Measurements from ENCODE around the gene KCNQ1. TPM values are rescaled to one million over a fixed set of nuclear protein-coding genes. Genes with fewer than 3 reads are reported as not detected.
"Not testable (repeated sequence)": the region's sequence is repeated elsewhere in the genome, so short reads cannot be mapped to it uniquely, and the experiment has no call there.

KCNQ1 gene
- total RNA-seq, 2 donors from 2014 or later = 18.6 to 25.5 TPM

DNA sequence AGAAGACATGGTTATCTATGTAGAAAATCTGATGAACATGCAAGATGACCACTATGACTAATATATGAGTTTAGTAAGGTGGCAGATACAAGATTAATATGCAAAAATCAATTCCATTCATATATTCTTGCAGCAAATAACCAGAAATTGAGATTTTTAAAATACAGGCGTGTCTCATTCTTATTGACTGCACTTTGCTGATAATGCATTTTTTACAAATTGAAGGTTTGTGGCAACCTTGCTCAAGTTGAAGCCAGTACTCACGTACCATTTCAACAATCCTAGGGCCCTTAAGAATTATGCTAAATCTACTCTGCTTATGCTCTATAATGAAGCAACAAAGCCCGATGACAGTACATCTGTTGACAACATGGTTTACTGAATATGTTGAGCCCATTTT is 150.4 kb downstream of the KCNQ1 start:
- peaks cover 4% of the 10 kb centered on the region for H3K4me1 Mint-ChIP-seq
- H3K4me3 Mint-ChIP-seq = no peak overlapping the region
- DNase-seq (no peak), ATAC-seq (no peak)
- no peaks in the 10 kb centered on the region for H3K9me3 ChIP-seq (ENCODE audit: control insufficient read depth, low read length, poor library complexity, severe bottlenecking)
- no peaks in the 10 kb centered on the region for H3K27me3 Mint-ChIP-seq
- no peak overlapping the region for H3K27ac Mint-ChIP-seq
- peaks cover 3% of the 10 kb centered on the region for H3K36me3 Mint-ChIP-seq (ENCODE audit: low read depth)

DNA sequence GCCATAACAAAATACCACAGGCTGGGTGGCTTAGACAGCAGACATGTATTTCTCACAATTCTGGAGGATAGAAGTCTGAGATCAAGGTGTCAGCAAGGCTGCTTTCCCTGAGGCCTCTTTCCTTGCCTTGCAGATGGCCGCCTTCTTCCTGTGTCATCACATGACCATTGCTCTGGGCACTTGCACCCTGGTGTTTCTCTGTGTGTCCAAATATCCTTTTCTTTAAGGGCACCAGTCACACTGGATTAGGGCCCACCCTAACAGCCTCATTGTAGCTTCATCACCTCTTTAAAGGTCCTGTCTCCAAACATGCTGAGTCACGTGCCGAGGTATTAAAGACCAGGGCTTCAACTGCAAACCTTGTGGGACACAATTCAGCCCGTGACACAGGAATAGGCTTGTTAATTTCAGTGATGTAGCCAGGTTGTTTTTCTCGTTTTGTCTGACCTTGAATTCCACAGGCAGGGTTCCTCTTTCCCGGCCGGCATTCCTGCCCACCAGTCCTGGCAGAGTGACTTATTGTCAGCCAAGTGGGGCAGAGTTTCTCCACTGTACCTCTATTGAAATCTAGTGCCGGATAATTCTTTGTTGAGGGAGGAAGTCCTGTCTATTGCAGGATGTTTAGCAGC is 154.9 kb downstream of the KCNQ1 start:
- H3K9me3 ChIP-seq (ENCODE audit: control insufficient read depth, low read length, poor library complexity, severe bottlenecking) = no peaks in the 10 kb centered on the region
- DNase-seq = no peak
- H3K36me3 Mint-ChIP-seq (ENCODE audit: low read depth) = no peaks in the 10 kb centered on the region
- H3K4me3 Mint-ChIP-seq = no peak overlapping the region
- H3K27ac Mint-ChIP-seq = no peak overlapping the region
- no peak for ATAC-seq
- no peaks in the 10 kb centered on the region for H3K4me1 Mint-ChIP-seq
- no peaks in the 10 kb centered on the region for H3K27me3 Mint-ChIP-seq

DNA sequence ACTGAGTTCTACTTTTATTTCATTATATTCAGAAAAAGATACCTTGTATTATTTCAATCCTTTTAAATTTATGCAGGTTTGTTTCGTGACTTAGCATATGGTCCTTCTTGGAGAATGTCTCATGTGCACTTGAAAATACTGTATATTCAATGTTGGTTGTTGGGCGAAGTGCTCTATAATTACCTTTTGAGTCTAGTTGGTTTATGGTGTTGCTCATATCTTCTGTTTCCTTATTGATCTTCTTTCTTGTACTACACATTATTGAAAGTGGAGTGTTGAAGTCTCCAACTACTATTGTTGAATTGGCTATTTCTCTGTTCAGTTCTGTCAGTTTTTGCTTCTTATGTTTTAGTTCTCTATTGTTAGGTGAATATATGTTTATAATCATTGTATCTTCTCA is 164.5 kb downstream of the KCNQ1 start:
- no peak overlapping the region for H3K27ac Mint-ChIP-seq
- H3K36me3 Mint-ChIP-seq (ENCODE audit: low read depth) = no peaks in the 10 kb centered on the region
- DNase-seq (no peak), ATAC-seq (no peak)
- H3K9me3 ChIP-seq (ENCODE audit: control insufficient read depth, low read length, poor library complexity, severe bottlenecking) = peaks cover 4% of the 10 kb centered on the region
- H3K27me3 Mint-ChIP-seq = no peaks in the 10 kb centered on the region
- no peak overlapping the region for H3K4me3 Mint-ChIP-seq
- no peaks in the 10 kb centered on the region for H3K4me1 Mint-ChIP-seq

DNA sequence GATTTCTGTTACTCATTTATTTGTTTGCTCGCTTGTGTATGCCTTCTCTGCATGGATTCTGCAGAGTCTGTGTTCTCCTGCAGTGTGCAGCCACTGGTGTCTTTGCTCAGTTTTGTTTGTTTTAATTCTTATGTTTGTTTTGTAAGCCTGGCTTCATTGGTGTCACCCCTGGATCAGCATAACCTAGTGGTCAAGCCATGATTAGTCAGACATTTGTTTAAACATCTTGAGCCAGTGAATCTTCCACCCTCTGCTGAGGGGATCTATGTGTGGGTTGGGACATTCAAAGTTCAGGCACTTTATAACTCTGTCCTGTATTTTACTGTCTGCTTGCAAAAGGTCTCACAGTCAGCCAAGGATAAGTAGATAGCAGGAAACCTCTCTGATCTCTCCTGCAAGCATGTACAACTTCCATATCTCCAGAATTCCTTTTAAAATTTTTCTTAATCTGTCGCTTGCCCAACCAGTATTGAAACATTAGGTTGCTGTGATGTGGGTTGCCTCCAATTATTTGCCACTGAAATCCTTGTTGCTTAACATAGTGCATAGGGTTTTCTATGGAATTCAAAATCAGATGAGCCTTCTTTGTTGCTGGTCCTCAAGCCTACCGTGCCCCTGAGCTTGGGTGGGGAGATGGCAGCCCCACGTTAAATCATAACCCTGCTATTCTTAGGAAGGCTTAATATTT is 168.2 kb downstream of the KCNQ1 start:
- H3K36me3 Mint-ChIP-seq (ENCODE audit: low read depth) = peaks cover 2% of the 10 kb centered on the region
- no peak overlapping the region for H3K27ac Mint-ChIP-seq
- H3K9me3 ChIP-seq (ENCODE audit: control insufficient read depth, low read length, poor library complexity, severe bottlenecking) = peaks cover 4% of the 10 kb centered on the region
- ATAC-seq = no peak
- H3K4me3 Mint-ChIP-seq = no peak overlapping the region
- no peaks in the 10 kb centered on the region for H3K27me3 Mint-ChIP-seq
- DNase-seq = no peak
- H3K4me1 Mint-ChIP-seq = no peaks in the 10 kb centered on the region

DNA sequence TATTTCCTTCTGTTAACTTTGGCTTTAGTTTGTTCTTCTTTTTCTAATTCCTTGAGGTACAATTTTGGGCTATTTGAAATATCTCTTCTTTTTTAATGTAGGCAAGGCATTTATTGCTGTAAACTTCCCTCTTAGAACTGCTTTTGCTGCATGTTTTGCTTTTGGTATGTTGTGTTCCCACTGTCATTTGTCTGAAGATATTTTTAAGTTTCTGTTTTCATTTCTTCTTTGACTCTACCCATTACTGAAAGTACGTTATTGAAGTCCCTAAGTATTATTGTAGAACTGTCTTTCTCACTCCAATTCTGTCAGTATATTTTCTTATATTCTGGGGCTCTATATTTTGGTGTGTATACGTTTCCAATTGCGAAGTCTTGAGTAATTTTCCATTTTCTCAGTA is 177.1 kb downstream of the KCNQ1 start:
- no peak overlapping the region for H3K4me3 Mint-ChIP-seq
- H3K36me3 Mint-ChIP-seq (ENCODE audit: low read depth) = peaks cover 8% of the 10 kb centered on the region
- DNase-seq (no peak), ATAC-seq (no peak)
- peaks cover 6% of the 10 kb centered on the region for H3K4me1 Mint-ChIP-seq
- no peak overlapping the region for H3K27ac Mint-ChIP-seq
- no peaks in the 10 kb centered on the region for H3K27me3 Mint-ChIP-seq
- H3K9me3 ChIP-seq (ENCODE audit: control insufficient read depth, low read length, poor library complexity, severe bottlenecking) = no peaks in the 10 kb centered on the region

DNA sequence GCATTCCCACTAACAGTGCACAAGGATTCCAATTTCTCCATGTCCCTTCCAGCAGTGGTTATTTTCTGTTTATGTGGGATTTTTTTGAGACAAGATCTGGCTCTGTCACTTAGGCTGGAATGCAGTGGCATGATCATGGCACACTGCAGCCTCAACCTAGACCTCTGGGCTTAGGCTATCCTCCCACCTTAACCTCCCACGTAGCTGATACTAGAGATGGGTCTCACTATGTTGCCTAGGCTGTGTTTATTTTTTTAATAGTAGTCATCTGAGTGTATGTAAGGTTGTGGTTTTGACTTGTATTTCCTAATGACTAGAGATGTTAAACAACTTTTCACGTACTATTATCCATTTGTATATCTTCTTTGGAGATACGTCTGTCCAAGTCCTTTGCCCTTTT is 180.4 kb downstream of the KCNQ1 start:
- no peaks in the 10 kb centered on the region for H3K27me3 Mint-ChIP-seq
- ATAC-seq (no peak), DNase-seq (no peak)
- no peaks in the 10 kb centered on the region for H3K9me3 ChIP-seq (ENCODE audit: control insufficient read depth, low read length, poor library complexity, severe bottlenecking)
- H3K4me3 Mint-ChIP-seq = no peak overlapping the region
- H3K27ac Mint-ChIP-seq = no peak overlapping the region
- peaks cover 6% of the 10 kb centered on the region for H3K4me1 Mint-ChIP-seq
- H3K36me3 Mint-ChIP-seq (ENCODE audit: low read depth) = peaks cover 7% of the 10 kb centered on the region

DNA sequence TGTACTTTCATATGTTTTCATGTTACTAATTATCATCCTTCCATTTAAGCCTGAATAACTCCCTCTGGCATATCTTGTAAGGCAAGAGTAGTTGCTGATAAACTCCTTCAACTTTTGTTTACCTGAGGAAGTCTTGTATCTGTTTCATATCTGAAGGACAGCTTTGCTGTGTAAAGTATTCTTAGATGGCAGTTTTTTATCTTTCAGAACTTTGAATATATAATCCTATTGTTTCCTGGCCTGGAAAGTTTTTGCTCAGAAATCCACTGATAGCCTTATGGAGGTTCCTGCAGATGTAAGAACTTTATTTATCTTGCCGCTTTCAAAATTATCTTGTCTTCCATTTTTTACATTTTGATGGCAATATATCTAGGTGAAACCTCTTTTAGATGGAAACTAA is 185.9 kb downstream of the KCNQ1 start:
- DNase-seq = no peak
- H3K9me3 ChIP-seq (ENCODE audit: control insufficient read depth, low read length, poor library complexity, severe bottlenecking) = peaks cover 13% of the 10 kb centered on the region
- H3K4me1 Mint-ChIP-seq = no peaks in the 10 kb centered on the region
- ATAC-seq = no peak
- no peak overlapping the region for H3K4me3 Mint-ChIP-seq
- peaks cover 9% of the 10 kb centered on the region for H3K36me3 Mint-ChIP-seq (ENCODE audit: low read depth)
- no peak overlapping the region for H3K27ac Mint-ChIP-seq
- no peaks in the 10 kb centered on the region for H3K27me3 Mint-ChIP-seq

DNA sequence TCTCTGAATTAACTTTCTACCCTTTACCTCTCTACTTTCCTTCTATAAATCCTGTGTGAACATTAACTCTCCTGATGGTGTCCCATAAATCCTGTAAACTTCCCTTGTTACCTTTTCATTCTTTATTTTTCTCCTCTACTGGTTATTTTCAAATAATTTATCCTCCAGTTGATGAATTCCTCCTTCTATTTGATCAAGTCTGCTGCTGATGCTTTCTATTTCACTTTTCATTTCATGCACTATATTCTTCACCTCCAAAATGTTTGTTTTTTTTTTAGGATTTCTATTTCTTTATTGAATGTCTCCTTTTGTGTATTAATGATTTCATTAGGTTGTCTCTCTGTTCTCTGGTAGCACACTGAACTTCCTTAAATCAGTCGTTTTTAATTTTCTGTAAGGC is 186.4 kb downstream of the KCNQ1 start:
- ATAC-seq (no peak), DNase-seq (no peak)
- peaks cover 8% of the 10 kb centered on the region for H3K36me3 Mint-ChIP-seq (ENCODE audit: low read depth)
- H3K27me3 Mint-ChIP-seq = no peaks in the 10 kb centered on the region
- no peaks in the 10 kb centered on the region for H3K4me1 Mint-ChIP-seq
- H3K27ac Mint-ChIP-seq = no peak overlapping the region
- H3K9me3 ChIP-seq (ENCODE audit: control insufficient read depth, low read length, poor library complexity, severe bottlenecking) = peaks cover 13% of the 10 kb centered on the region
- no peak overlapping the region for H3K4me3 Mint-ChIP-seq

DNA sequence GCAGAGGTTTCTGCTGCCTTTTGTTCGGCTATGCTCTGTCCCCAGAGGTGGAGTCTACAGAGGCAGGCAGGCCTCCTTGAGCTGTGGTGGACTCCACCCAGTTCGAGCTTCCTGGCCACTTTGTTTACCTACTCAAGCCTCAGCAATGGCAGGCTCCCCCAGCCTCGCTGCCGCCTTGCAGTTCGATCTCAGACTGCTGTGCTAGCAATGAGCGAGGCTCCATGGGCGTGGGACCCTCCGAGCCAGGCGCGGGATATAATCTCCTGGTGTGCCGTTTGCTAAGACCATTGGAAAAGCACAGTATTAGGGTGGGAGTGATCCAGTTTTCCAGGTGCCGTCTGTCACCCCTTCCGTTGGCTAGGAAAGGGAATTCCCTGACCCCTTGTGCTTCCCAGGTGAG is 195.0 kb downstream of the KCNQ1 start:
- DNase-seq; H3K4me3 Mint-ChIP-seq; H3K9me3 ChIP-seq (ENCODE audit: control insufficient read depth, low read length, poor library complexity, severe bottlenecking); H3K27ac Mint-ChIP-seq; H3K27me3 Mint-ChIP-seq; ATAC-seq; H3K4me1 Mint-ChIP-seq: not testable (repeated sequence)
- H3K36me3 Mint-ChIP-seq (ENCODE audit: low read depth) = peaks cover 18% of the 10 kb centered on the region

DNA sequence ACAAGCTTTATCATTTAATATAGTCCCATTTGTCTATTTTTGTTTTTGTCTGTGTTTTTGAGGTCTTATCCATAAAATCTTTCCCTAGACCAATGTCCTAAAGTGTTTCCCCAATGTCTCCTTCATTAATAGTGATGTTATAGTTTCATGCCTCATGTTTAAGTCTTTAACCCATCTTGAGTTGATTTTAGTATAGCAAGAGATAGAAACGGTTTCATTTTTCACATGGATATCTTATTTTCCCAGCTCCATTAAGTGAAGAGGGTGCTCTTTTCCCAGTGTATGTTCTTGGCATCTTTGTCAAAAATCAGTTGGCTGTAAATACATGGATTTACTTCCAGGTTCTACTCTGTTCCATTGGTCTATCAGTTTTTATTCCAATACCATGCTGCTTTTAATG is 196.8 kb downstream of the KCNQ1 start:
- ATAC-seq = no peak
- H3K4me3 Mint-ChIP-seq = no peak overlapping the region

DNA sequence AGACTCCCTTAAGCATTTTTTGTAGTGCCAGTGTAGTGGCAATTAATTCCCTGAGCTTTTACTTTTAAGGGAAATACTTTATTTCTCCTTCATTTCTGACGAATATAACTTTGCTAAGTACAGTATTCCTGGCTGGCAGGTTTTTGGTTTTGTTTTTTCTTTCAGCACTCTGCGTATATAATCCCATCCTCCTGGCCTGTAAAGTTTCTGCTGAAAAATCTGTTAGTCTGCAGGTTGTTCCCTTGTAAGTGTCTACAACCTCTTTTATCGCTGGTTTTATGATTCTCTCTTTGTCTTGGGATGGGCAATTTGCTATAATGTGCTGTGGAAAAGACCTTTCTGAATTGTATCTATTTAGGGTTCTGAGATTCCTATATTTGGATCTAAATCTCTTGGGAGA is 198.9 kb downstream of the KCNQ1 start:
- Mint-ChIP-seq H3K27me3 (no peaks in the 10 kb centered on the region), H3K4me3 (no peak overlapping the region), H3K27ac (no peak overlapping the region), H3K36me3 (ENCODE audit: low read depth) (peaks cover 19% of the 10 kb centered on the region), H3K4me1 (no peaks in the 10 kb centered on the region)
- DNase-seq = no peak
- H3K9me3 ChIP-seq (ENCODE audit: control insufficient read depth, low read length, poor library complexity, severe bottlenecking) = peaks cover 13% of the 10 kb centered on the region
- no peak for ATAC-seq

More for the DNA sequence above, 196.8 kb downstream of the KCNQ1 start:
- no peaks in the 10 kb centered on the region for H3K4me1 Mint-ChIP-seq
- H3K9me3 ChIP-seq (ENCODE audit: control insufficient read depth, low read length, poor library complexity, severe bottlenecking) = peaks cover 13% of the 10 kb centered on the region
- no peaks in the 10 kb centered on the region for H3K27me3 Mint-ChIP-seq
- DNase-seq = no peak
- no peak overlapping the region for H3K27ac Mint-ChIP-seq
- peaks cover 18% of the 10 kb centered on the region for H3K36me3 Mint-ChIP-seq (ENCODE audit: low read depth)

DNA sequence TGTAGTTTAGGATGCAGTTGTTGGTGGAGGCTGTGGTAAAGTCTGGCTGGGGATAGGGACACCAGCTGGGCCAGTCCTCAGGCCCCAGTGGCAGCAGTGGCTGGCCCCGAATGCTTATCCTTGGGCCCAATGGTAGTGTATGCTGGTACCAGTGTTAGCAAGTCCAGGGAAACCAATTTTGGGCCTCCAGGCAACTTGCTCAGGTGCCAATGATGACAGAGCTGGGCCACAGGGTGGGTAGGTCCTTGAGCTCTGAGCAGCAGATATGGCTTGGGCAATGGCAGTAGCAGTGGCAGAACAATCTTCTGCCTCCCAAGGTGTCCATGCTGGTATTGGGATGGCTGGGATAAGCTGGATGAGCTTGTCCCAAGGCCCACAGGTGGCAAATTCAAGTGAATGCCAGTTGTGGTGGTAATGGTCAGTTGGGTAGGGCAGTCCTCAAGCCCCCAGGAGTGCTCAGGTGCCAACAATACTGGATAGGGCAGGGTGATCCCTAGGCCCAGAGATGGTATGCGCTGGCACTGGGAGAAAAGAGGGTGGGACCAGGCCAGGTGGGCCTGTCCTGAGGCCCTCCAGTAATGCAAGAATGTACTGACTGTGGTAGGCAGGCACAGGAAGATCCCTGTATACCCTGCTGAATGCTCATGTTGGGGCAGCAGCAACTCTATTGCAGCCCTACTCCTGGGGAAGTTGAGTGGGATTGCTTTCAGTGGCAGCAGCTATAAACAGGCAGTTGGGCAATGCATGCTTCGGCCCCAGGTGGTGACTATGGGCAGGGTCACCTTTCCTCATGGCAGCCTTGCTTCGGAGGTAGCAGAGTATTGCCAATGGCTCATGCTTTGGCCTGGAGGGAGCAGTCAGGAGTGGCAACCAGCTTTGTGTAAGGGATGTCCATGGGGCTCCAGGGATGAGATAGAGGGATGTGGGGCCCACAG is 200.3 kb downstream of the KCNQ1 start:
- Mint-ChIP-seq H3K4me3 (no peak overlapping the region), H3K36me3 (ENCODE audit: low read depth) (peaks cover 19% of the 10 kb centered on the region)
- peaks cover 14% of the 10 kb centered on the region for H3K9me3 ChIP-seq (ENCODE audit: control insufficient read depth, low read length, poor library complexity, severe bottlenecking)

DNA sequence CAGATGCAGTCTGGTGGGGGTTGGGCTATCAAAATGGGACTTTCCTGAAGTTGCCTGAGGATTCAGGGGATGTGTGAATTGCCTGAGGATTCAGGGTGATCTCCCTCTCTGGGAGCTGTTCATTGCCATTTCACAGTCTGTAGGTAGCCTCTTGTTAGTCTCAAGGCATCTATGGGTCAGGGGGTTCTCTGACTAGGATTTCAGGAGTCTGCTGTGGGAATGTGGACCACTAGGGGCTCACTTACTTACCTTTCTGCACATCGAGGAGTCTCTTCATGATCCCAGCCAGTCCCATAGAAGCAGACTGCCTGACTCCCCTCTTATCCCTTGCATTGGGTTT is 200.9 kb downstream of the KCNQ1 start:
- peaks cover 20% of the 10 kb centered on the region for H3K36me3 Mint-ChIP-seq (ENCODE audit: low read depth)
- H3K4me3 Mint-ChIP-seq = no peak overlapping the region
- ATAC-seq (no peak), DNase-seq (no peak)
- H3K4me1 Mint-ChIP-seq = no peaks in the 10 kb centered on the region
- no peak overlapping the region for H3K27ac Mint-ChIP-seq
- H3K9me3 ChIP-seq (ENCODE audit: control insufficient read depth, low read length, poor library complexity, severe bottlenecking) = peaks cover 16% of the 10 kb centered on the region
- no peaks in the 10 kb centered on the region for H3K27me3 Mint-ChIP-seq

More for the DNA sequence above, 200.3 kb downstream of the KCNQ1 start:
- Mint-ChIP-seq H3K4me1 (no peaks in the 10 kb centered on the region), H3K27ac (no peak overlapping the region), H3K27me3 (no peaks in the 10 kb centered on the region)
- ATAC-seq (no peak), DNase-seq (no peak)
